Umbilical cord (tissue), 2 donors: ENCODE data around the gene ATOSA. TPM values are rescaled to one million over a fixed set of nuclear protein-coding genes. Genes with fewer than 3 reads are reported as not detected.

Experiments
- DNase-seq: peaks from one replicate; pipeline ENCODE4 v3.0.0-alpha.2; 2015; ENCODE audit warnings: low spot score
- total RNA-seq: library from RNA; depleted of rRNA; stranded (reverse); fragments of >200 nt; gene quantifications from one replicate; pipeline ENCODE4 v1.2.3, GENCODE V29; 2014; ENCODE audit warnings: low replicate concordance; ENCODE audit not compliant: insufficient read depth

Gene ATOSA
- total RNA-seq, 1 donor from 2014 or later: 21.7 TPM

GRCh38 chr15:52682200-52682599 lies 3.0 kb upstream of the ATOSA start:
- no peak for DNase-seq

GRCh38 chr15:52681441-52681840 lies 2.3 kb upstream of the ATOSA start:
- DNase-seq: no peak

GRCh38 chr15:52680761-52681160 lies 1.6 kb upstream of the ATOSA start:
- DNase-seq: no peak

GRCh38 chr15:52680041-52680391 lies 828 bp upstream of the ATOSA start:
- peak; percentile 60 for DNase-seq

- DNase-seq: peak; percentile 68
Observed at GRCh38 chr15:52678468-52679231, 538 bp downstream of the ATOSA start.

GRCh38 chr15:52677593-52678467 lies 1.4 kb downstream of the ATOSA start:
- DNase-seq: peak; percentile 77

GRCh38 chr15:52674831-52675230 lies 4.4 kb downstream of the ATOSA start:
- DNase-seq: no peak

- DNase-seq: no peak
Observed at GRCh38 chr15:52673734-52674133, 5.5 kb downstream of the ATOSA start.

- no peak for DNase-seq
Observed at GRCh38 chr15:52673312-52673711, 5.9 kb downstream of the ATOSA start.

GRCh38 chr15:52672661-52673060 lies 6.5 kb downstream of the ATOSA start:
- no peak for DNase-seq

- no peak for DNase-seq
Observed at GRCh38 chr15:52670087-52670486, 9.1 kb downstream of the ATOSA start.

GRCh38 chr15:52668133-52668532 lies 11.1 kb downstream of the ATOSA start:
- DNase-seq: peak; percentile 8

- no peak for DNase-seq
Observed at GRCh38 chr15:52667597-52667996, 11.6 kb downstream of the ATOSA start.

- no peak for DNase-seq
Observed at GRCh38 chr15:52663536-52664294, 15.5 kb downstream of the ATOSA start.

- no peak for DNase-seq
Observed at GRCh38 chr15:52661909-52662308, 17.3 kb downstream of the ATOSA start.

GRCh38 chr15:52660192-52660591 lies 19.0 kb downstream of the ATOSA start:
- no peak for DNase-seq

- DNase-seq: no peak
Observed at GRCh38 chr15:52658955-52659354, 20.2 kb downstream of the ATOSA start.

GRCh38 chr15:52657338-52657737 lies 21.9 kb downstream of the ATOSA start:
- DNase-seq: no peak

- DNase-seq: no peak
Observed at GRCh38 chr15:52656412-52656811, 22.8 kb downstream of the ATOSA start.

- DNase-seq: peak; percentile 9
Observed at GRCh38 chr15:52653431-52653964, 25.7 kb downstream of the ATOSA start.

- DNase-seq: peak; percentile 6
Observed at GRCh38 chr15:52652984-52653383, 26.2 kb downstream of the ATOSA start.

GRCh38 chr15:52652286-52652685 lies 26.9 kb downstream of the ATOSA start:
- DNase-seq: no peak
